OCI-LY7 (cell line): ENCODE results near the gene ZDHHC4.

Experiments
- EZH2phosphoT487 ChIP-seq: fragments of 200-600 bp; sonication (generic); IDR thresholded peaks from 2 replicates; pipeline ENCODE4 v1.6.1; 2018; ENCODE audit warnings: low read depth, borderline replicate concordance, mild to moderate bottlenecking, mixed run types, antibody characterized with exemption, low read length, moderate library complexity, mixed read lengths
- TF ChIP-seq, protein P1 (sequence below): fragments of 200-600 bp; sonication (generic); conservative IDR thresholded peaks from 2 replicates; pipeline ENCODE4 v1.5.1; 2014; ENCODE audit warnings: mild to moderate bottlenecking, antibody characterized with exemption, low read length, moderate library complexity, mixed read lengths

DNA sequence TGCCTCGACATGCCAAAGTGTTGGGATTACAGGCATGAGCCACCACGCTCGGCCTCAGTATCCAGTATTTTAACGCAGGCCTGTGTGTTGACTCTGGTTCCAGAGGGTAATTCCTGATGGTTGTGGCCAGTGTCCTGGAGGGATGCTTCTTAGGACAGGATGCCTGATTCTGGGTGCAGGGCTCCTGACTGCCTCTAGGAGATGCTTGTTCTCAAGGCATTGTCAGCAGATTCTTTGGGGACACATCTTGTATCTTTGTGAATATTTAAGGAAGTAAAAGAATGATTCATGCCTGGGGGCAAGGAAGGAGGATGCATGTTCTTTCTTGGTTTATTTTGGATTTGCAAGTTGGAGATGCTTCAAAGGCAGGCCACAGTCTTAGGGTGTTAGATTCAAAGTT, 2.2 kb downstream of the ZDHHC4 start:
- TF ChIP-seq, protein P1, sequence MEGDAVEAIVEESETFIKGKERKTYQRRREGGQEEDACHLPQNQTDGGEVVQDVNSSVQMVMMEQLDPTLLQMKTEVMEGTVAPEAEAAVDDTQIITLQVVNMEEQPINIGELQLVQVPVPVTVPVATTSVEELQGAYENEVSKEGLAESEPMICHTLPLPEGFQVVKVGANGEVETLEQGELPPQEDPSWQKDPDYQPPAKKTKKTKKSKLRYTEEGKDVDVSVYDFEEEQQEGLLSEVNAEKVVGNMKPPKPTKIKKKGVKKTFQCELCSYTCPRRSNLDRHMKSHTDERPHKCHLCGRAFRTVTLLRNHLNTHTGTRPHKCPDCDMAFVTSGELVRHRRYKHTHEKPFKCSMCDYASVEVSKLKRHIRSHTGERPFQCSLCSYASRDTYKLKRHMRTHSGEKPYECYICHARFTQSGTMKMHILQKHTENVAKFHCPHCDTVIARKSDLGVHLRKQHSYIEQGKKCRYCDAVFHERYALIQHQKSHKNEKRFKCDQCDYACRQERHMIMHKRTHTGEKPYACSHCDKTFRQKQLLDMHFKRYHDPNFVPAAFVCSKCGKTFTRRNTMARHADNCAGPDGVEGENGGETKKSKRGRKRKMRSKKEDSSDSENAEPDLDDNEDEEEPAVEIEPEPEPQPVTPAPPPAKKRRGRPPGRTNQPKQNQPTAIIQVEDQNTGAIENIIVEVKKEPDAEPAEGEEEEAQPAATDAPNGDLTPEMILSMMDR: peak; percentile 62
- no peak for TF ChIP-seq EZH2phosphoT487
